Smooth muscle cell (in vitro differentiated cells): Measurements from ENCODE around the gene TMPRSS9. TPM values are rescaled to one million over a fixed set of nuclear protein-coding genes. Genes with fewer than 3 reads are reported as not detected.

Experiments used
- DNase-seq: peaks from one replicate; lab custom pipeline; 2025; ENCODE audit not compliant: unreplicated experiment; lab: John Stamatoyannopoulos, UW
- H2AFZ ChIP-seq: fragments of 200-600 bp; sonication (generic); 2 replicates; pipeline ENCODE4 v1.6.0; 2016; ENCODE audit warnings: antibody characterized with exemption, low read depth, mild to moderate bottlenecking
- H3F3A ChIP-seq: fragments of 200-600 bp; sonication (generic); 2 replicates; pipeline ENCODE4 v1.6.0; 2017; ENCODE audit warnings: antibody characterized with exemption, low read depth
- H3K27ac ChIP-seq: fragments of 200-600 bp; sonication (generic); 2 replicates; pipeline ENCODE4 v1.5.1; 2016; ENCODE audit warnings: low read depth, mild to moderate bottlenecking
- H3K27me3 ChIP-seq: fragments of 200-600 bp; sonication (generic); 2 replicates; pipeline ENCODE4 v1.6.1; 2016; ENCODE audit warnings: low read depth, mild to moderate bottlenecking
- H3K36me3 ChIP-seq: fragments of 200-600 bp; sonication (generic); 2 replicates; pipeline ENCODE4 v1.5.1; 2016; ENCODE audit warnings: low read depth
- H3K4me1 ChIP-seq: fragments of 200-600 bp; sonication (generic); 2 replicates; pipeline ENCODE4 v1.5.1; 2016; ENCODE audit warnings: low read depth
- H3K4me2 ChIP-seq: fragments of 200-600 bp; sonication (generic); 2 replicates; pipeline ENCODE4 v1.6.0; 2016; ENCODE audit warnings: mild to moderate bottlenecking
- H3K4me3 ChIP-seq: fragments of 200-600 bp; sonication (generic); 2 replicates; pipeline ENCODE4 v1.5.1; 2016; ENCODE audit warnings: mild to moderate bottlenecking
- H3K79me2 ChIP-seq: fragments of 200-600 bp; sonication (generic); 2 replicates; pipeline ENCODE4 v1.6.0; 2016; ENCODE audit warnings: low read depth, mild to moderate bottlenecking
- H3K9ac ChIP-seq: fragments of 200-600 bp; sonication (generic); 2 replicates; pipeline ENCODE4 v1.6.0; 2016; ENCODE audit warnings: low read depth
- H3K9me3 ChIP-seq: fragments of 200-600 bp; sonication (generic); replicated peaks from 2 replicates; pipeline ENCODE4 v1.5.1; 2016; ENCODE audit warnings: low read depth
- H4K20me1 ChIP-seq: fragments of 200-600 bp; sonication (generic); 2 replicates; pipeline ENCODE4 v1.6.0; 2016; ENCODE audit warnings: low read depth
- CTCF ChIP-seq: fragments of 200-600 bp; sonication (generic); IDR thresholded peaks from 2 replicates; pipeline ENCODE4 v1.5.1; 2017; ENCODE audit warnings: borderline replicate concordance, mild to moderate bottlenecking, antibody characterized with exemption; ENCODE audit not compliant: insufficient read depth, poor library complexity, severe bottlenecking
- WGBS: methylation state at CpG from one replicate; pipeline ENCODE4 v1.1.7; 2016; ENCODE audit warnings: low lambda C conversion rate; 5-methylcytosine and 5-hydroxymethylcytosine counted together
- polyA plus RNA-seq: library from polyadenylated mRNA; unstranded; fragments of >200 nt; fragmentation: Nextera tagmentation; extraction: Ambion mirVana; gene quantifications from 2 replicates; pipeline ENCODE4 v1.2.1, GENCODE V29; 2016
- total RNA-seq: library from RNA; depleted of rRNA; stranded (reverse); fragments of >200 nt; gene quantifications from 2 replicates; pipeline ENCODE4 v1.2.3, GENCODE V29; 2014

The TMPRSS9 gene
- total and polyA plus RNA-seq, 2 experiments from 2014 or later = 0.05 TPM; not detected in 1

- H4K20me1 ChIP-seq = no peaks in the 10 kb centered on the region
- TF ChIP-seq CTCF = no peak
- no peak overlapping the region for H3K27ac ChIP-seq
- DNase-seq = no peak
- H3F3A ChIP-seq = peaks cover 3% of the 10 kb centered on the region
- H3K4me1 ChIP-seq = no peaks in the 10 kb centered on the region
- H3K79me2 ChIP-seq = no peaks in the 10 kb centered on the region
- no peaks in the 10 kb centered on the region for H3K27me3 ChIP-seq
- H2AFZ ChIP-seq = no peak overlapping the region
- H3K4me2 ChIP-seq = no peak overlapping the region
- no peak overlapping the region for H3K4me3 ChIP-seq
- no peaks in the 10 kb centered on the region for H3K9me3 ChIP-seq
- WGBS = 89% methylated on average over 12 of the region's 16 CpGs
- no peaks in the 10 kb centered on the region for H3K36me3 ChIP-seq
- no peak overlapping the region for H3K9ac ChIP-seq
These were observed 53.6 kb downstream of the TMPRSS9 start for GRCh38 chr19:2413629-2414028.

GRCh38 chr19:2415281-2415972, 55.4 kb downstream of the TMPRSS9 start:
- DNase-seq = no peak
- no peak overlapping the region for H3K27ac ChIP-seq
- no peak overlapping the region for H3K9ac ChIP-seq
- peaks cover under 1% of the 10 kb centered on the region for H4K20me1 ChIP-seq
- H3K36me3 ChIP-seq = no peaks in the 10 kb centered on the region
- 89% methylated on average over 29 of the region's 29 CpGs for WGBS
- H3K4me1 ChIP-seq = no peaks in the 10 kb centered on the region
- H3K27me3 ChIP-seq = no peaks in the 10 kb centered on the region
- H3F3A ChIP-seq = peaks cover 3% of the 10 kb centered on the region
- TF ChIP-seq CTCF = no peak
- H3K4me2 ChIP-seq = no peak overlapping the region
- H2AFZ ChIP-seq = no peak overlapping the region
- H3K9me3 ChIP-seq = no peaks in the 10 kb centered on the region
- no peaks in the 10 kb centered on the region for H3K79me2 ChIP-seq
- no peak overlapping the region for H3K4me3 ChIP-seq

DNA sequence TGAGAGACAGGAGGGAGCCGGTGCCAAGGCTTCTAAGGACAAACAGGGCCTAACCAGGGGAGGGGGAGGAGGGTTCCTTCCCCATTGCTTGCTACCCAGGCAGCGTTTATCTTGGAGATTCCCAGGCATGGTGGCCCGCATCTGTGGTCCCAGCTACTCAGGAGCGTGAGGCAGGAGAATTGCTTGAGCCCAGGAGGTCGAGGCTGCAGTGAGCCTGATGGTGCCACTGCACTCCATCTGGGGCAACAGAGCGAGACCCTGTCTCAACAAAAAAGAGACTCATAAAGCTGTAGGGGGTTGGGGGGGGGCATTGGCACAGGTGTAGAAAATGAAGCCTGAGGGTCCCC, 55.9 kb downstream of the TMPRSS9 start:
- no peak for TF ChIP-seq CTCF
- H2AFZ ChIP-seq = no peak overlapping the region
- H3K4me2 ChIP-seq = no peak overlapping the region
- H3K9ac ChIP-seq = no peak overlapping the region
- WGBS = 92% methylated on average over 6 of the region's 6 CpGs
- H4K20me1 ChIP-seq = peaks cover 2% of the 10 kb centered on the region
- H3K79me2 ChIP-seq = no peaks in the 10 kb centered on the region
- H3K27ac ChIP-seq = no peak overlapping the region
- H3K27me3 ChIP-seq = no peaks in the 10 kb centered on the region
- no peaks in the 10 kb centered on the region for H3K9me3 ChIP-seq
- H3K4me1 ChIP-seq = no peaks in the 10 kb centered on the region
- no peak overlapping the region for H3K4me3 ChIP-seq
- peaks cover 3% of the 10 kb centered on the region for H3F3A ChIP-seq
- DNase-seq = no peak
- no peaks in the 10 kb centered on the region for H3K36me3 ChIP-seq
